Neural progenitor cell (in vitro differentiated cells): Measurements from ENCODE around the gene SLC44A5. TPM values are rescaled to one million over a fixed set of nuclear protein-coding genes. Genes with fewer than 3 reads are reported as not detected.

Experiments
- DNase-seq: peaks from one replicate; pipeline ENCODE4 v3.0.0-alpha.2; 2016; ENCODE audit warnings: low spot score
- H2AFZ ChIP-seq: fragments of 200-600 bp; sonication (generic); replicated peaks from 2 replicates; pipeline ENCODE4 v1.6.1; 2016; ENCODE audit warnings: antibody characterized with exemption
- H3F3A ChIP-seq: fragments of 200-600 bp; sonication (generic); 2 replicates; pipeline ENCODE4 v1.6.1; 2016; ENCODE audit warnings: antibody characterized with exemption, low read depth
- H3K27ac ChIP-seq: fragments of 200-600 bp; sonication (generic); 2 replicates; pipeline ENCODE4 v1.5.1; 2016; ENCODE audit warnings: mild to moderate bottlenecking
- H3K27me3 ChIP-seq: fragments of 200-600 bp; sonication (generic); 2 replicates; pipeline ENCODE4 v1.6.1; 2016; ENCODE audit warnings: mild to moderate bottlenecking, moderate library complexity
- H3K36me3 ChIP-seq: fragments of 200-600 bp; sonication (generic); 2 replicates; pipeline ENCODE4 v1.5.1; 2016
- H3K4me1 ChIP-seq: fragments of 200-600 bp; sonication (generic); 2 replicates; pipeline ENCODE4 v1.6.1; 2016; ENCODE audit warnings: mixed run types
- H3K4me2 ChIP-seq: fragments of 200-600 bp; sonication (generic); 2 replicates; pipeline ENCODE4 v1.6.1; 2016
- H3K4me3 ChIP-seq: fragments of 200-600 bp; sonication (generic); 2 replicates; pipeline ENCODE4 v1.5.1; 2016
- H3K79me2 ChIP-seq: fragments of 200-600 bp; sonication (generic); 2 replicates; pipeline ENCODE4 v1.6.1; 2016; ENCODE audit warnings: low read depth
- H3K9ac ChIP-seq: fragments of 200-600 bp; sonication (generic); 2 replicates; pipeline ENCODE4 v1.6.1; 2016
- H3K9me3 ChIP-seq: fragments of 200-600 bp; sonication (generic); 2 replicates; pipeline ENCODE4 v1.5.1; 2016; ENCODE audit warnings: low read depth
- H4K20me1 ChIP-seq: fragments of 200-600 bp; sonication (generic); 2 replicates; pipeline ENCODE4 v1.6.1; 2016; ENCODE audit warnings: low read depth
- H3K27ac Mint-ChIP-seq: 3 replicates; pipeline ENCODE4 v1.8.0; 2021; ENCODE audit warnings: mixed read lengths
- H3K27me3 Mint-ChIP-seq: 2 replicates; pipeline ENCODE4 v1.8.0; 2022; ENCODE audit warnings: low read depth, mild to moderate bottlenecking, inconsistent platforms, moderate library complexity, mixed read lengths; ENCODE audit not compliant: insufficient read depth
- H3K36me3 Mint-ChIP-seq: 3 replicates; pipeline ENCODE4 v1.8.0; 2021; ENCODE audit warnings: mixed read lengths
- H3K4me1 Mint-ChIP-seq: 3 replicates; pipeline ENCODE4 v1.8.0; 2021; ENCODE audit warnings: mixed read lengths
- H3K4me3 Mint-ChIP-seq: 3 replicates; pipeline ENCODE4 v1.8.0; 2021; ENCODE audit warnings: mild to moderate bottlenecking, moderate library complexity, mixed read lengths
- H3K9me3 Mint-ChIP-seq: 3 replicates; pipeline ENCODE4 v1.8.0; 2020; ENCODE audit warnings: mixed read lengths
- EZH2 ChIP-seq: fragments of 200-600 bp; sonication (generic); IDR thresholded peaks from 2 replicates; pipeline ENCODE4 v1.6.1; 2017; ENCODE audit warnings: antibody characterized with exemption, mild to moderate bottlenecking, moderate library complexity
- EZH2phosphoT487 ChIP-seq: fragments of 200-600 bp; sonication (generic); IDR thresholded peaks from 2 replicates; pipeline ENCODE4 v1.6.1; 2017; ENCODE audit warnings: antibody characterized with exemption
- total RNA-seq: library from RNA; depleted of rRNA; stranded (reverse); fragments of >200 nt; gene quantifications from 2 replicates; pipeline ENCODE4 v1.2.3, GENCODE V29; 2015; ENCODE audit warnings: low replicate concordance
- TF ChIP-seq, protein P1 (sequence below): fragments of 200-600 bp; sonication (generic); IDR thresholded peaks from 2 replicates; pipeline ENCODE4 v1.5.1; 2017; ENCODE audit warnings: antibody characterized with exemption, mild to moderate bottlenecking

The SLC44A5 gene
- total RNA-seq, 1 donor from 2014 or later, result 25.3 TPM

DNA sequence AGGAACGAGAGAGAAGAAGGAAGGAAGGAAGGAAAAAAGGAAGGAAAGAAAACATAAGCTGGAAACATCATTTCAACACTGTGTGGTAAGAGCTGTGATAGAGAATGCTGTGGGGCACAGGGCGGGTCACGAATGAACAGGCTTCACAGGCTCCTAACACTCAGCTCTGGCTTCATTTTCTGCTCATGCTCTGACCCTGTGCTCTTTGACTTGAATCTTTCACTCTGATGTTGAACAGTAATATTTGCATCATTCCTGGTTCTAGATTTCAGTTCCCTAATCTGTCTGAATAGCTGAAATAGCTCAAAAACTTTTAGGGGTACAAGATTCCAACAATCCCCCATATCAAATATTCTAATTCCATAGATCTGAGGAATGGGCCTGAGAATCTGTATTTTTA lies 269.4 kb downstream of the SLC44A5 start:
- TF ChIP-seq EZH2, result no peak
- TF ChIP-seq EZH2phosphoT487, result no peak
- TF ChIP-seq, protein P1, sequence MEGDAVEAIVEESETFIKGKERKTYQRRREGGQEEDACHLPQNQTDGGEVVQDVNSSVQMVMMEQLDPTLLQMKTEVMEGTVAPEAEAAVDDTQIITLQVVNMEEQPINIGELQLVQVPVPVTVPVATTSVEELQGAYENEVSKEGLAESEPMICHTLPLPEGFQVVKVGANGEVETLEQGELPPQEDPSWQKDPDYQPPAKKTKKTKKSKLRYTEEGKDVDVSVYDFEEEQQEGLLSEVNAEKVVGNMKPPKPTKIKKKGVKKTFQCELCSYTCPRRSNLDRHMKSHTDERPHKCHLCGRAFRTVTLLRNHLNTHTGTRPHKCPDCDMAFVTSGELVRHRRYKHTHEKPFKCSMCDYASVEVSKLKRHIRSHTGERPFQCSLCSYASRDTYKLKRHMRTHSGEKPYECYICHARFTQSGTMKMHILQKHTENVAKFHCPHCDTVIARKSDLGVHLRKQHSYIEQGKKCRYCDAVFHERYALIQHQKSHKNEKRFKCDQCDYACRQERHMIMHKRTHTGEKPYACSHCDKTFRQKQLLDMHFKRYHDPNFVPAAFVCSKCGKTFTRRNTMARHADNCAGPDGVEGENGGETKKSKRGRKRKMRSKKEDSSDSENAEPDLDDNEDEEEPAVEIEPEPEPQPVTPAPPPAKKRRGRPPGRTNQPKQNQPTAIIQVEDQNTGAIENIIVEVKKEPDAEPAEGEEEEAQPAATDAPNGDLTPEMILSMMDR, result no peak
- Histone ChIP-seq H3K4me3 (no peak overlapping the region), H3K27me3 (no peaks in the 10 kb centered on the region), H3K9me3 (no peaks in the 10 kb centered on the region), H3K79me2 (no peaks in the 10 kb centered on the region), H3K36me3 (no peaks in the 10 kb centered on the region), H3F3A (no peaks in the 10 kb centered on the region), H3K4me1 (peaks cover 18% of the 10 kb centered on the region), H4K20me1 (no peaks in the 10 kb centered on the region), H3K27ac (no peak overlapping the region), H3K4me2 (no peak overlapping the region), H3K9ac (no peak overlapping the region), H2AFZ (no peak overlapping the region)
- Mint-ChIP-seq H3K4me3 (no peak overlapping the region), H3K27ac (no peak overlapping the region), H3K27me3 (peaks cover 3% of the 10 kb centered on the region), H3K4me1 (peaks cover 35% of the 10 kb centered on the region), H3K9me3 (no peaks in the 10 kb centered on the region), H3K36me3 (no peaks in the 10 kb centered on the region)
- DNase-seq, result no peak

DNA sequence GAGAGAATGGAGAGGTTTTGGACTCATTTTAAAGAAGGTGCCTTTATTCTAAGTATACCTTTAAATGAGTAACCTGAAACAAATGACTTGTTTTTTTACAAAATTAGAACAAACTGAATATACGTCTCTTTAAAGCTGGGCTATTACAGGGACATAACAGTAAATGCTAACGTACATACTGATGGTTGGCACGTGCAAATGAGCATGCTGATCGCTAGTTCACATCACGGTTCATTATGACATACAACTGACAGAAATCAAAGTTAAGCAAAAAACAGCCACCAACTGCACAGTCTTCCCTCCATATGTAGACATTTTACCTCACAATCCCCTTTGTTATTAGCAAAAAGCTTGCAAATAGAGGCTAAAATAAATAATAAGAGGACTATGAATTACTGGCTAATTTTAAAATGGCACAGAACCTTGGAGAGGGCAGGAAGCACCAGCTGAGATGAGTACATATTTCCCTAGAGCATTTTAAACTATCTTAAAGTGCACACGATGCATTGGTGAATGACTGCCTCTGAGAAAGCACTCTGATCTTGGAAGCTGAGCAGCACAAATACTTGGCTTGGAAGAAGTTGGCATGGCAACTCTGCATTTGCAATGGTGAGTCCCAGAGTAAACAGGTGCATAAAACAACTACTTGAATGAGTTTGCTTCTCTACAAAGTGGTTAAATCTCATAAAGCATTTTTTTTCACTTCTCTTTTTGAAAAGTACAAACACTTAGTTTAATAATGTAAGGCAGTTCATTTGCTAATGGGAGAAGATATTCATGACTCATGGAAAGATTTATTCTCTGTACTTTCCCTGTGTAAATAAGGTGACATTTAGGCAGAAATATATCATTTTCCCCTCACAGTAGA lies 272.1 kb downstream of the SLC44A5 start:
- Histone ChIP-seq H2AFZ (no peak overlapping the region), H3K79me2 (no peaks in the 10 kb centered on the region), H3K27ac (no peak overlapping the region), H3K36me3 (no peaks in the 10 kb centered on the region), H3K4me2 (no peak overlapping the region), H3F3A (no peaks in the 10 kb centered on the region), H3K9me3 (no peaks in the 10 kb centered on the region), H3K4me1 (peaks cover 13% of the 10 kb centered on the region), H4K20me1 (no peaks in the 10 kb centered on the region), H3K9ac (no peak overlapping the region), H3K4me3 (no peak overlapping the region), H3K27me3 (no peaks in the 10 kb centered on the region)
- Mint-ChIP-seq H3K9me3 (no peaks in the 10 kb centered on the region), H3K4me3 (no peak overlapping the region), H3K4me1 (peaks cover 26% of the 10 kb centered on the region), H3K36me3 (no peaks in the 10 kb centered on the region), H3K27ac (peak overlapping the region; percentile 42), H3K27me3 (peaks cover 3% of the 10 kb centered on the region)
- DNase-seq, result no peak
- TF ChIP-seq, protein P1, result no peak
- TF ChIP-seq EZH2, result no peak
- TF ChIP-seq EZH2phosphoT487, result no peak

DNA sequence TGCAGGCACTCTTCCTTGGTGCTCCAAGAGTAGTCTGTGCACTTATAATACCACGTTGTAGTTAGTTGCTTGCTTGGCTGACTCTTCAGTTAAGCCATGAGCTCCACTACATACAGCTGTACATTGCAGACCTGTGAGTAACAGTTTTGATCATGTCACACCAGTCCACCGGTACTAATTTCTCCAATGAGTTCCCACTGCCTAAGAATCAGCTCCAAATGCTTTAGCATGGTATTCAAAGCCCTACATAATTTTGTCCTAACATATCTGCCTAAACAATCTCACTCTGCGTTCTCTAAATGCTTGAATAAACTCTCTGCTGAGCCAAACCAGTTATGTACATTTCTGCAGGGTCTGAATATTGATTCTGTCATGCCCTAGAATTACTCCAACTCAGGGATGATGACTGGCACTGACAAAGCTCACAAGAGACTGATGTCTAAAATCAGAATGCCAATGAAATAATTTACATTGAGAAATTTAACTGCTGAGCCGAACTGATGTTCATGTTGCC lies 276.0 kb downstream of the SLC44A5 start:
- Histone ChIP-seq H2AFZ (no peak overlapping the region), H3K4me3 (no peak overlapping the region), H3F3A (no peaks in the 10 kb centered on the region), H3K79me2 (no peaks in the 10 kb centered on the region), H3K27me3 (no peaks in the 10 kb centered on the region), H4K20me1 (no peaks in the 10 kb centered on the region), H3K4me2 (no peak overlapping the region), H3K9me3 (no peaks in the 10 kb centered on the region), H3K4me1 (no peaks in the 10 kb centered on the region), H3K27ac (no peak overlapping the region), H3K9ac (no peak overlapping the region), H3K36me3 (no peaks in the 10 kb centered on the region)
- H3K4me3 Mint-ChIP-seq, result no peak overlapping the region
- H3K36me3 Mint-ChIP-seq, result no peaks in the 10 kb centered on the region
- peaks cover 11% of the 10 kb centered on the region for H3K4me1 Mint-ChIP-seq
- no peaks in the 10 kb centered on the region for H3K27me3 Mint-ChIP-seq
- TF ChIP-seq EZH2phosphoT487, result no peak
- TF ChIP-seq, protein P1, result no peak
- no peak for TF ChIP-seq EZH2
- H3K27ac Mint-ChIP-seq, result no peak overlapping the region
- DNase-seq, result no peak
- H3K9me3 Mint-ChIP-seq, result no peaks in the 10 kb centered on the region
